ENCODE data around the gene PAX7. TPM values are rescaled to one million over a fixed set of nuclear protein-coding genes. Genes with fewer than 3 reads are reported as not detected.

The PAX7 gene
- total and polyA plus RNA-seq, 9 donors, result not detected

DNA sequence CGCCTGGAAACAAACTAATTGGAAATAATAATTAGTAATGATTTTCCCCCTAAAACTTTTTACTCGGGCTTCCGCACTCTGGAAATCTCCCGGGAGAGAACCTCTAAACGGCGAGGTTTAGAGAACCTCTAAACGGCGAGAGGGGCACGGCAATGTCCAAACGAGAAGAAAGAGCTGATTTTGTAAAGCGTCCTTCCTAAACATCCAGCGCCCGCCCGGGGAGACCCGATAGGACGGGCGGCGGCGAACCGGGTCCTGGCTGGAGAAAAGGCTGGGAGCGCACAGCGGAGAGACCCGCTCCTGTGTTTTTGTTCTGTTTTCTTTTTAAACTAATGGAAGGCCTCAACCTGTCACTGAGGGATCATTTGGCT is 1.6 kb downstream of the PAX7 start:
- intact Hi-C loops (cut with DNase I), result no loop called here
- H3K9me3 ChIP-seq, result no peaks in the 10 kb centered on the region

DNA sequence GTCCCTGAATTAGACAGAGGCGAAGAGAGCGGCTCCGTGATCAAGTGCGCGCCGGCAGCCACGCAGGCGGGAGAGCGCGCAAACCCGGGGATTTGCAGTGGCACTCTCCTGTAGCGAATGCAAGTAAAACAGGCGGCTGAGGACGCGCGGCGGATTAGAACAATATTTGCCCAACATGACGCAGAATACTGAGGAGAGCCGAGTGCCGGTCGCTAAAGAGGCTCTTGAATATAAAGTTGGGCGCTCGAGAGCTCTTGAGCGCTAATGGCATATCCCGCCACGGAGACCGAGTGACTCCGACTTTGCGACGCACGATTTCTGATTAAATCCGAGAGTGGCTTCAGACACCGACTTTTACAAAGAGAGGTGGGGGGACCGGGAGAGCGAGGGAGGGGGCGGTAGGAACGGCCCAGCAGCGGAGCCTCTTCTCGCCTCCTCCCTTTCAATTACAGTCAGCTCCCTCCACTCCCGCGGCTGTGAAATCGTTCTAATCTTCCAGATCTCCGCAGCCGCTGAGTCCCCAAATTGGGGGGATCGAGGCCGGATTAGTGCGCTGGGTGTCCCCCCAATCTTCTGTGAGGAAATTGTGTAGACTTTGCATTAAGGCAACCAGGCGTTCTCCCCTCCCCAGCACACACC is 2.3 kb downstream of the PAX7 start:
- TF ChIP-seq, protein P1, sequence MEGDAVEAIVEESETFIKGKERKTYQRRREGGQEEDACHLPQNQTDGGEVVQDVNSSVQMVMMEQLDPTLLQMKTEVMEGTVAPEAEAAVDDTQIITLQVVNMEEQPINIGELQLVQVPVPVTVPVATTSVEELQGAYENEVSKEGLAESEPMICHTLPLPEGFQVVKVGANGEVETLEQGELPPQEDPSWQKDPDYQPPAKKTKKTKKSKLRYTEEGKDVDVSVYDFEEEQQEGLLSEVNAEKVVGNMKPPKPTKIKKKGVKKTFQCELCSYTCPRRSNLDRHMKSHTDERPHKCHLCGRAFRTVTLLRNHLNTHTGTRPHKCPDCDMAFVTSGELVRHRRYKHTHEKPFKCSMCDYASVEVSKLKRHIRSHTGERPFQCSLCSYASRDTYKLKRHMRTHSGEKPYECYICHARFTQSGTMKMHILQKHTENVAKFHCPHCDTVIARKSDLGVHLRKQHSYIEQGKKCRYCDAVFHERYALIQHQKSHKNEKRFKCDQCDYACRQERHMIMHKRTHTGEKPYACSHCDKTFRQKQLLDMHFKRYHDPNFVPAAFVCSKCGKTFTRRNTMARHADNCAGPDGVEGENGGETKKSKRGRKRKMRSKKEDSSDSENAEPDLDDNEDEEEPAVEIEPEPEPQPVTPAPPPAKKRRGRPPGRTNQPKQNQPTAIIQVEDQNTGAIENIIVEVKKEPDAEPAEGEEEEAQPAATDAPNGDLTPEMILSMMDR (IDR thresholded peaks at IDR 0.05), result no peak
- TF ChIP-seq EP300 (IDR thresholded peaks at IDR 0.05) (no peak), POLR2A (IDR thresholded peaks at IDR 0.05) (no peak)
- DNase-seq, result no peak
- intact Hi-C loops (cut with DNase I), result no loop called here
- Histone ChIP-seq H3K36me3 (no peaks in the 10 kb centered on the region), H3K9me3 (no peaks in the 10 kb centered on the region), H3K27ac (no peak overlapping the region), H3K27me3 (no peaks in the 10 kb centered on the region), H3K4me1 (ENCODE audit: insufficient read depth) (no peaks in the 10 kb centered on the region), H3K4me3 (no peak overlapping the region)
- WGBS, 3 donors, result 7 to 9% (median 8%) methylated on average over 48 of the region's 48 CpGs

More for the DNA sequence above, 1.6 kb downstream of the PAX7 start:
- no peaks in the 10 kb centered on the region for H3K27me3 ChIP-seq
- no peak for DNase-seq
- no peaks in the 10 kb centered on the region for H3K36me3 ChIP-seq
- WGBS, 3 donors, result 7 to 8% (median 7%) methylated on average over 23 of the region's 23 CpGs
- no peak overlapping the region for H3K27ac ChIP-seq
- H3K4me3 ChIP-seq, result no peak overlapping the region
- no peaks in the 10 kb centered on the region for H3K4me1 ChIP-seq (ENCODE audit: insufficient read depth)
- TF ChIP-seq, protein P1 (IDR thresholded peaks at IDR 0.05), result no peak
- TF ChIP-seq POLR2A (IDR thresholded peaks at IDR 0.05) (no peak), EP300 (IDR thresholded peaks at IDR 0.05) (no peak)

DNA sequence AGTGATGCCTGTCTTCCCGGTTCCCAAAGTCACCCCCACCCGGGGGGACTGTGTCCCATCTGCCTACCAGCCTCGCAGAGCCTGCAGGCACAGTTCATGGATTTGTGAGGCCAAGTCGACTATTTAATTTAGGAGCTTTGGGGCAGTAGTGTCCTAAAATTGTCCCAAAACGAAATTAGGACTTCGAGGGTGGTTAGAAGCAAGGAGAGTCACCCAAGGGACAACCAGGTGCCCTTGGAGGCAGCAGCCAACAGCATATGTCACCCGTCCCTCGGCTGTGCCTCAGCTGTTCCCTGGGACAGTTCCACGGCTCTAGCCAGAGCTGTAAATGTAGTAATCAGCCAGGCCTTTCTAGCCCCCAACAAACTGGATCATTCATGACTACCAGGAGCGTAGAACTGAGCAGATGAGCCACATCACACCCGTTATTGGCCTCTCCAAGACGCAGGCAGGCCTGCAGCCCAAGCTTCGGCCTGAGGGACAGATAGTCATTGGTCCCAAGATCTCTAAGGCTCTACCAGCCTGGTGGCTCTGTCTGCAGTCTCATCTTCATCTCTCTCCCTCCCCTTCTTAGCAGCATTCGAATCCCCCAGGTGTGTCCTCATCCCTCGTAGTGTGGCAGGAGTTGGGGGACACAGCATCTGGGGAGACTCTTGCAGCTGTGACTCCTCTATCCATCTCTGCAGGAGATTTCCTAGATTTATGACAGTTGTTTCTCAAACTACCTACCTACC is 2.9 kb downstream of the PAX7 start:
- DNase-seq, result no peak
- WGBS, 3 donors, result 5 to 8% (median 7%) methylated on average over 15 of the region's 15 CpGs
- Histone ChIP-seq H3K27ac (no peak overlapping the region), H3K27me3 (no peaks in the 10 kb centered on the region), H3K4me3 (no peak overlapping the region), H3K36me3 (no peaks in the 10 kb centered on the region), H3K4me1 (ENCODE audit: insufficient read depth) (no peaks in the 10 kb centered on the region), H3K9me3 (no peaks in the 10 kb centered on the region)
- TF ChIP-seq, protein P1 (IDR thresholded peaks at IDR 0.05), result no peak
- TF ChIP-seq POLR2A (IDR thresholded peaks at IDR 0.05), result no peak
- no peak for TF ChIP-seq EP300 (IDR thresholded peaks at IDR 0.05)
- intact Hi-C loops (cut with DNase I), result no loop called here

DNA sequence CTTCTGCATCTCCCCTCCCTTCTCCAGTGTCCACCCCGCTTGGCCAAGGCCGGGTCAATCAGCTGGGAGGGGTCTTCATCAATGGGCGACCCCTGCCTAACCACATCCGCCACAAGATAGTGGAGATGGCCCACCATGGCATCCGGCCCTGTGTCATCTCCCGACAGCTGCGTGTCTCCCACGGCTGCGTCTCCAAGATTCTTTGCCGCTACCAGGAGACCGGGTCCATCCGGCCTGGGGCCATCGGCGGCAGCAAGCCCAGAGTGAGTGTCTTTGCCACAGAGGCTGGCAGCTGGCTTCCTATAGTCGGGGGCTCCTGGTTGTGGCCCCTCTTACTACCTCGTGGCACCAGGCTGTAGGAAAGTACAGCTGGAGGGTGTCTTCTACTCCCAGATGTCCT is 3.6 kb downstream of the PAX7 start:
- DNase-seq, result no peak
- TF ChIP-seq POLR2A (IDR thresholded peaks at IDR 0.05) (no peak), EP300 (IDR thresholded peaks at IDR 0.05) (no peak)
- TF ChIP-seq, protein P1 (IDR thresholded peaks at IDR 0.05), result no peak
- H3K9me3 ChIP-seq, result no peaks in the 10 kb centered on the region
- no peak overlapping the region for H3K27ac ChIP-seq
- no peaks in the 10 kb centered on the region for H3K4me1 ChIP-seq (ENCODE audit: insufficient read depth)
- H3K27me3 ChIP-seq, result no peaks in the 10 kb centered on the region
- H3K4me3 ChIP-seq, result no peak overlapping the region
- H3K36me3 ChIP-seq, result no peaks in the 10 kb centered on the region
- 2 to 4% (median 2%) methylated on average over 8 to 16 of the region's 16 CpGs for WGBS, 3 donors
- intact Hi-C loops (cut with DNase I), result no loop called here
